Stimulated activated CD4-positive, alpha-beta T cell treated with anti-CD3 and anti-CD28 coated beads, TNF-alpha, amount 100 ng/mL, for 4 hours (primary cell): Measurements from ENCODE around the gene RENBP.
A peak's percentile ranks its signal among the peaks of the same experiment; 100 is the strongest.

ENCODE experiments used
- DNase-seq, 3 experiments: peaks; one replicate each; pipeline ENCODE4 v3.0.0-alpha.2; 2020; ENCODE audit warnings: low read depth in 3 of 3

The RENBP gene

GRCh38 chrX:153920546-153920945, 23.9 kb downstream of the RENBP start:
- no peak for DNase-seq

- DNase-seq: no peak
Observed at GRCh38 chrX:153919281-153919680, 25.2 kb downstream of the RENBP start.

- DNase-seq: no peak
Observed at GRCh38 chrX:153917869-153918268, 26.6 kb downstream of the RENBP start.

GRCh38 chrX:153913701-153914100, 30.7 kb downstream of the RENBP start:
- no peak for DNase-seq

- no peak for DNase-seq
Observed at GRCh38 chrX:153913211-153913610, 31.2 kb downstream of the RENBP start.

- DNase-seq: no peak
Observed at GRCh38 chrX:153911798-153912197, 32.6 kb downstream of the RENBP start.

GRCh38 chrX:153910446-153910845, 34.0 kb downstream of the RENBP start:
- DNase-seq: no peak

GRCh38 chrX:153909980-153910360, 34.5 kb downstream of the RENBP start:
- DNase-seq: no peak

- no peak for DNase-seq
Observed at GRCh38 chrX:153909024-153909979, 35.1 kb downstream of the RENBP start.

GRCh38 chrX:153908219-153908860, 36.1 kb downstream of the RENBP start:
- DNase-seq: no peak

- DNase-seq: no peak
Observed at GRCh38 chrX:153907456-153907855, 37.0 kb downstream of the RENBP start.

GRCh38 chrX:153906126-153906917, 38.1 kb downstream of the RENBP start:
- no peak for DNase-seq

GRCh38 chrX:153905481-153906095, 38.9 kb downstream of the RENBP start:
- no peak for DNase-seq

- no peak for DNase-seq
Observed at GRCh38 chrX:153903991-153904957, 40.2 kb downstream of the RENBP start, which contains the start of gene AVPR2. TSS of gene AVPR2 (plus strand) at chrX:153904673. CDS start at chrX:153905146, 473 bp downstream.

GRCh38 chrX:153903238-153903980, 41.0 kb downstream of the RENBP start:
- DNase-seq: no peak

GRCh38 chrX:153902385-153902784, 42.1 kb downstream of the RENBP start:
- no peak for DNase-seq

- DNase-seq: no peak
Observed at GRCh38 chrX:153901753-153902140, 42.7 kb downstream of the RENBP start.

- DNase-seq: peak in 2 of 3 experiments; percentile 25 to 45
Observed at GRCh38 chrX:153900831-153901752, 43.4 kb downstream of the RENBP start.

GRCh38 chrX:153897899-153898298, 46.5 kb downstream of the RENBP start:
- no peak for DNase-seq
